DND-41 (cell line): ENCODE results near the gene PITPNM1.

ENCODE experiments used
- ATAC-seq: fragments of 200-7000 bp; cut with Tn5 transposase; 3 replicates; pipeline ENCODE4 v1.9.1; 2021; ENCODE audit warnings: low read depth; ENCODE audit not compliant: insufficient read depth
- DNase-seq: peaks from one replicate; pipeline ENCODE4 v3.0.0-alpha.2; 2020
- H2AFZ ChIP-seq: 2 replicates; pipeline ENCODE4 v1.6.0; 2012; ENCODE audit warnings: low read depth, low read length
- H3K27ac ChIP-seq: 2 replicates; pipeline ENCODE4 v1.5.1; 2012; ENCODE audit warnings: low read length, inconsistent platforms
- H3K27me3 ChIP-seq: fragments of 200-600 bp; sonication (generic); 2 replicates; pipeline ENCODE4 v1.6.0; 2012; ENCODE audit warnings: low read length, mild to moderate bottlenecking, inconsistent platforms; ENCODE audit not compliant: insufficient read depth, poor library complexity
- H3K36me3 ChIP-seq: 2 replicates; pipeline ENCODE4 v1.5.1; 2012; ENCODE audit warnings: low read length, inconsistent platforms; ENCODE audit not compliant: insufficient read depth
- H3K4me1 ChIP-seq: 2 replicates; pipeline ENCODE4 v1.5.1; 2012; ENCODE audit warnings: mild to moderate bottlenecking, low read length; ENCODE audit not compliant: insufficient read depth
- H3K4me2 ChIP-seq: 2 replicates; pipeline ENCODE4 v1.6.0; 2012; ENCODE audit warnings: mild to moderate bottlenecking, moderate library complexity, low read length, inconsistent platforms; ENCODE audit not compliant: insufficient read depth
- H3K4me3 ChIP-seq, 2 experiments: fragments of 200-600 bp in 1 of 2; shearing (Covaris generic) in 1 of 2; 2 replicates each; pipeline ENCODE4 v1.5.1; 2012 to 2016; ENCODE audit warnings: inconsistent platforms in 2 of 2, low read length in 2 of 2, mild to moderate bottlenecking in 2 of 2, low read depth in 1 of 2, moderate library complexity in 1 of 2
- H3K79me2 ChIP-seq: 2 replicates; pipeline ENCODE4 v1.6.0; 2012; ENCODE audit warnings: low read length, inconsistent platforms; ENCODE audit not compliant: insufficient read depth
- H3K9ac ChIP-seq: 2 replicates; pipeline ENCODE4 v1.6.0; 2012; ENCODE audit warnings: low read depth, mild to moderate bottlenecking, inconsistent platforms, low read length, moderate library complexity
- H3K9me3 ChIP-seq: 2 replicates; pipeline ENCODE4 v1.5.1; 2012; ENCODE audit warnings: low read length, moderate library complexity, mild to moderate bottlenecking, inconsistent platforms; ENCODE audit not compliant: insufficient read depth, severe bottlenecking
- H4K20me1 ChIP-seq: 2 replicates; pipeline ENCODE4 v1.6.0; 2012; ENCODE audit warnings: low read length; ENCODE audit not compliant: insufficient read depth
- EZH2 ChIP-seq: IDR thresholded peaks from 3 replicates; pipeline ENCODE4 v1.6.1; 2012; ENCODE audit warnings: borderline replicate concordance, low read depth, mild to moderate bottlenecking, moderate library complexity, low read length, inconsistent platforms; ENCODE audit not compliant: severe bottlenecking
- TF ChIP-seq, protein P1 (sequence below): IDR thresholded peaks from 2 replicates; pipeline ENCODE4 v1.5.1; 2012; ENCODE audit warnings: borderline replicate concordance, low read length, moderate library complexity, mild to moderate bottlenecking; ENCODE audit not compliant: poor library complexity, severe bottlenecking; ENCODE audit errors: extremely low read depth

The PITPNM1 gene

DNA sequence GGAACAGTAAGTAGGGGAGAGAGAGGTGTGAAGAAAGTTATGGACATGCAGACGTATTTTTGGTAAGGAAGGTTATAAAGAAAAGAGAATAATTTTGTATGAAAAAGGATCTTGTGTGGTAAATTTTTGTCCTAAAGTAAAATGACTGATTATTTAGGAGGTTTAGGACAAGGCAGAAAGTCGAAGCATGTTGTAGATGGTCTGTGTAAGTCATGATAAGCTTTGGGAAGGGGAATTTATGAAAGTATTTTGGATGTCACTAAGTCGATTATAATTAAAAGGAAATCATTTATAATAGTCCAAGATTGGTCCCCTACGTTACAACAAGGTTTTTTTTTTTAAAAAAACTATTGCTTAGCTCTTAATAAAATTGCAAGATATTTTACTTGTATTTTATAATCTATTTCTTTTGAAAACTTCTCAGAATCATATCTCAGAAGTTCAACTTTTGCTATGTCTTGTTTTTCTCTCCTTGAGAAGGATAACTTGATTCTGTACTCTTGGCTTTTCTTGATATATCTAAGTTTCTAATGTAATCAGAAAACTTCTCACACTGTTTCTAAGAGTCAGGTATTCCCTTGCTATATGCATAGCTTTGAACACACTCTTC, 29.0 kb upstream of the PITPNM1 start:
- no peak overlapping the region for H3K9ac ChIP-seq
- H3K79me2 ChIP-seq: no peaks in the 10 kb centered on the region
- DNase-seq (no peak), ATAC-seq (no peak)
- no peak overlapping the region for H3K27ac ChIP-seq
- no peak overlapping the region for H2AFZ ChIP-seq
- H3K36me3 ChIP-seq: no peaks in the 10 kb centered on the region
- no peaks in the 10 kb centered on the region for H3K4me1 ChIP-seq
- no peaks in the 10 kb centered on the region for H4K20me1 ChIP-seq
- peaks cover 23% of the 10 kb centered on the region for H3K9me3 ChIP-seq
- no peak overlapping the region for H3K4me3 ChIP-seq
- TF ChIP-seq EZH2: no peak
- TF ChIP-seq, protein P1, sequence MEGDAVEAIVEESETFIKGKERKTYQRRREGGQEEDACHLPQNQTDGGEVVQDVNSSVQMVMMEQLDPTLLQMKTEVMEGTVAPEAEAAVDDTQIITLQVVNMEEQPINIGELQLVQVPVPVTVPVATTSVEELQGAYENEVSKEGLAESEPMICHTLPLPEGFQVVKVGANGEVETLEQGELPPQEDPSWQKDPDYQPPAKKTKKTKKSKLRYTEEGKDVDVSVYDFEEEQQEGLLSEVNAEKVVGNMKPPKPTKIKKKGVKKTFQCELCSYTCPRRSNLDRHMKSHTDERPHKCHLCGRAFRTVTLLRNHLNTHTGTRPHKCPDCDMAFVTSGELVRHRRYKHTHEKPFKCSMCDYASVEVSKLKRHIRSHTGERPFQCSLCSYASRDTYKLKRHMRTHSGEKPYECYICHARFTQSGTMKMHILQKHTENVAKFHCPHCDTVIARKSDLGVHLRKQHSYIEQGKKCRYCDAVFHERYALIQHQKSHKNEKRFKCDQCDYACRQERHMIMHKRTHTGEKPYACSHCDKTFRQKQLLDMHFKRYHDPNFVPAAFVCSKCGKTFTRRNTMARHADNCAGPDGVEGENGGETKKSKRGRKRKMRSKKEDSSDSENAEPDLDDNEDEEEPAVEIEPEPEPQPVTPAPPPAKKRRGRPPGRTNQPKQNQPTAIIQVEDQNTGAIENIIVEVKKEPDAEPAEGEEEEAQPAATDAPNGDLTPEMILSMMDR: no peak
- H3K4me2 ChIP-seq: no peak overlapping the region
- H3K27me3 ChIP-seq: no peaks in the 10 kb centered on the region

DNA sequence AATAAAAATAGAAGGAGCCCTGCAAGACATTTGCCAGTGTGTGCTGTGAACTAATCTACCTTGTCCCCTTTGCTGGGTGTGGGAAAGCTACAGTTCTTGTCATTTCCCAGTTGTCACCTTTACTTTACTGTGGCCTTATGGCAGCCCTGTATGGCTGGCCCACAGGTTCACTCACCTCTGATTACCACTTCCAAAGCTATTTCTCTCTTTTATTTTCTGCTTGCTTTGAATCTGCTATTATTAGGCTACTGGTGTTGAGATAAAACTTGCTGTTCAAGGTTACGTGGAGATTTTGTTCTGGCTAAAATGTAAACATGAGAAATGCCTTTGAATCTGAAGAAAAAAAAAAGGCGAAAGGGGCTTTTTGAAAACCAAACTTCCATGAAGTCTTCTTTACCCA, 27.7 kb upstream of the PITPNM1 start:
- H3K36me3 ChIP-seq: no peaks in the 10 kb centered on the region
- H3K27me3 ChIP-seq: no peaks in the 10 kb centered on the region
- no peak overlapping the region for H3K4me2 ChIP-seq
- no peaks in the 10 kb centered on the region for H4K20me1 ChIP-seq
- no peak for DNase-seq
- TF ChIP-seq, protein P1: no peak
- TF ChIP-seq EZH2: no peak
- H2AFZ ChIP-seq: no peak overlapping the region
- no peaks in the 10 kb centered on the region for H3K4me1 ChIP-seq
- H3K9me3 ChIP-seq: peaks cover 23% of the 10 kb centered on the region
- no peak overlapping the region for H3K4me3 ChIP-seq
- H3K79me2 ChIP-seq: no peaks in the 10 kb centered on the region
- no peak overlapping the region for H3K9ac ChIP-seq
- ATAC-seq: no peak
- no peak overlapping the region for H3K27ac ChIP-seq

DNA sequence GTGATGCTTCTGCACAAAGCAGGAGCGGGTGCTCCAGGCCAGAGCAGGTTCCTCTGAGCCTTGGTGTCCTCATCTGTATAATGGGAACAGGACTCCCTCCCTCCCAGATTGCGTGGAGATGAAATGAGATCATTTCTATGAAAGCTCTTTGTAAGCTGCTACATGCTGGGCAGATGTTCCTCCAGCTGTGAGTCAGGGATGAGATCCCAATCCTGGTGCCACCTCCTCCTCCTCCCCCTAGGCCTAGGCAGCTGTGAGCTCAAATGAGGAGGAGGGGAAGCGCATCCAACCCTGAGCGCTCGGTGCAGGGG, 25.1 kb upstream of the PITPNM1 start:
- H4K20me1 ChIP-seq: no peaks in the 10 kb centered on the region
- TF ChIP-seq EZH2: no peak
- TF ChIP-seq, protein P1: no peak
- ATAC-seq (no peak), DNase-seq (no peak)
- peaks cover 19% of the 10 kb centered on the region for H3K9me3 ChIP-seq
- H2AFZ ChIP-seq: no peak overlapping the region
- H3K4me2 ChIP-seq: no peak overlapping the region
- no peaks in the 10 kb centered on the region for H3K27me3 ChIP-seq
- H3K4me3 ChIP-seq: no peak overlapping the region
- no peaks in the 10 kb centered on the region for H3K36me3 ChIP-seq
- H3K79me2 ChIP-seq: no peaks in the 10 kb centered on the region
- H3K27ac ChIP-seq: no peak overlapping the region
- H3K4me1 ChIP-seq: no peaks in the 10 kb centered on the region
- H3K9ac ChIP-seq: no peak overlapping the region

DNA sequence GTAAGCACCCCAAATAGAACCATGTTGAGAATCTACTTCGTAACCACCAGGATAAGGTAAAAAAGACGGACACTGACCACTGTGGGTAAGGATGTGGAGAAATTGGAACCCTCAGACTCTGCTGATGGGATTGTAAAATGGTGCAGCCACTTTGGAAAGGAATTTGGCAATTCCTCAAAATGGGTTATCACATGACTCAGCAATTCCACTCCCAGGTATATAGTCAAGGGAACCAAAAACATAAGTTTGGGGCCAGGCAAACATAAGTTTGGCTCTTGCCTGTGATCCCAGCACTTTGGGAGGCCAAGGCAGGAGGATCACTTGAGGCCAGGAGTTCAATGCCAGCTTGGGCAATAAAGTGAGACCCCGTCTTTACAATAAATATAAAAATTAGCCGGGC, 23.2 kb upstream of the PITPNM1 start:
- no peaks in the 10 kb centered on the region for H3K36me3 ChIP-seq
- no peaks in the 10 kb centered on the region for H3K4me1 ChIP-seq
- TF ChIP-seq, protein P1: no peak
- TF ChIP-seq EZH2: no peak
- ATAC-seq: no peak
- no peak overlapping the region for H3K9ac ChIP-seq
- no peaks in the 10 kb centered on the region for H3K27me3 ChIP-seq
- no peak overlapping the region for H3K4me3 ChIP-seq
- H3K27ac ChIP-seq: no peak overlapping the region
- H4K20me1 ChIP-seq: no peaks in the 10 kb centered on the region
- no peak overlapping the region for H3K4me2 ChIP-seq
- H3K79me2 ChIP-seq: no peaks in the 10 kb centered on the region
- DNase-seq: no peak
- H2AFZ ChIP-seq: no peak overlapping the region
- peaks cover 7% of the 10 kb centered on the region for H3K9me3 ChIP-seq
